Tibial nerve (tissue), 4 donors: Measurements from ENCODE around the gene ANGPTL8.

ENCODE experiments used
- EP300 ChIP-seq, 2 donors: sonication (generic); formaldehyde crosslinking; IDR thresholded peaks; one replicate each; pipeline ENCODE4 v1.6.1; 2017; ENCODE audit warnings: antibody characterized with exemption in 2 of 2, mild to moderate bottlenecking in 1 of 2
- POLR2A ChIP-seq, 2 donors: fragments of 450-650 bp; IDR thresholded peaks; one replicate each; pipeline ENCODE4 v1.6.1; 2017; ENCODE audit warnings: antibody characterized with exemption in 2 of 2, mild to moderate bottlenecking in 2 of 2, moderate library complexity in 2 of 2
- TF ChIP-seq, protein P1 (sequence below), 5 experiments: fragments of 200-600 bp in 3 of 5; fragments of 450-650 bp in 2 of 5; sonication (generic) in 3 of 5; IDR thresholded peaks; one replicate each; pipeline ENCODE4 v1.5.1; 2016 to 2019; ENCODE audit warnings: antibody characterized with exemption in 5 of 5, mild to moderate bottlenecking in 3 of 5, moderate library complexity in 2 of 5

GRCh38 chr19:11226716-11227166, 12.7 kb upstream of the ANGPTL8 start:
- TF ChIP-seq POLR2A (IDR thresholded peaks at IDR 0.05): no peak
- TF ChIP-seq, protein P1, sequence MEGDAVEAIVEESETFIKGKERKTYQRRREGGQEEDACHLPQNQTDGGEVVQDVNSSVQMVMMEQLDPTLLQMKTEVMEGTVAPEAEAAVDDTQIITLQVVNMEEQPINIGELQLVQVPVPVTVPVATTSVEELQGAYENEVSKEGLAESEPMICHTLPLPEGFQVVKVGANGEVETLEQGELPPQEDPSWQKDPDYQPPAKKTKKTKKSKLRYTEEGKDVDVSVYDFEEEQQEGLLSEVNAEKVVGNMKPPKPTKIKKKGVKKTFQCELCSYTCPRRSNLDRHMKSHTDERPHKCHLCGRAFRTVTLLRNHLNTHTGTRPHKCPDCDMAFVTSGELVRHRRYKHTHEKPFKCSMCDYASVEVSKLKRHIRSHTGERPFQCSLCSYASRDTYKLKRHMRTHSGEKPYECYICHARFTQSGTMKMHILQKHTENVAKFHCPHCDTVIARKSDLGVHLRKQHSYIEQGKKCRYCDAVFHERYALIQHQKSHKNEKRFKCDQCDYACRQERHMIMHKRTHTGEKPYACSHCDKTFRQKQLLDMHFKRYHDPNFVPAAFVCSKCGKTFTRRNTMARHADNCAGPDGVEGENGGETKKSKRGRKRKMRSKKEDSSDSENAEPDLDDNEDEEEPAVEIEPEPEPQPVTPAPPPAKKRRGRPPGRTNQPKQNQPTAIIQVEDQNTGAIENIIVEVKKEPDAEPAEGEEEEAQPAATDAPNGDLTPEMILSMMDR (IDR thresholded peaks at IDR 0.05): no peak
- no peak for TF ChIP-seq EP300 (IDR thresholded peaks at IDR 0.05)
